ENCODE data around the gene INSRR.

DNA sequence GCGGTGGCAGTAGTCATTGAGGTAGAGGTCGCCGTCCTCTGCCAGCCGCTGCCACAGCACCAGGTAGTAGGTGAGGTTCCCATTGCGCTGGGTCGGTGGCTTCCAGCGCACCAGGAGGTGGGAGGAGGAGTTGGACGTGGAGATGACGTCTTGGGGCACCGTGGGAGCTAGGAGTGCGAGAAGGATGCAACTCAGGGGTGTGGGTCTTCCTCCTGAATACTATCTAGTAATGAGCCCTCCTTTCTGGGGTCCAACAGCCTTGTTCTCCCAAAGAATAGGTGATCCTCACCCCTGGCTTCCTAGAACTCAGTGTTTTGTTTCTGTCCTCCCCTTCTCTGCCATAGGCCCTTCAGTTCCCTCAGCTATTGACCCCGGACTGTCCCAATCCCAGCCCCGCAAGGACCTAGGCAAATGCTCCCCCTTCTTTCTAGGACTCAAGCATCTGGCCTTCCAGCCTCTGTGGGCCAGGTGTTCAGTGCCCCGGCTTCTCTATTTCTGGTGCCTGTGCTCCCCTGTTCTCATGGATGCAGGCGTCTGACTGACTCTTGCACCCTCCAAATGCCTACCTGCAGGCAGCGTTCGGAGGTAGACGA is 12.9 kb downstream of the INSRR start:
- TF ChIP-seq, protein P1, sequence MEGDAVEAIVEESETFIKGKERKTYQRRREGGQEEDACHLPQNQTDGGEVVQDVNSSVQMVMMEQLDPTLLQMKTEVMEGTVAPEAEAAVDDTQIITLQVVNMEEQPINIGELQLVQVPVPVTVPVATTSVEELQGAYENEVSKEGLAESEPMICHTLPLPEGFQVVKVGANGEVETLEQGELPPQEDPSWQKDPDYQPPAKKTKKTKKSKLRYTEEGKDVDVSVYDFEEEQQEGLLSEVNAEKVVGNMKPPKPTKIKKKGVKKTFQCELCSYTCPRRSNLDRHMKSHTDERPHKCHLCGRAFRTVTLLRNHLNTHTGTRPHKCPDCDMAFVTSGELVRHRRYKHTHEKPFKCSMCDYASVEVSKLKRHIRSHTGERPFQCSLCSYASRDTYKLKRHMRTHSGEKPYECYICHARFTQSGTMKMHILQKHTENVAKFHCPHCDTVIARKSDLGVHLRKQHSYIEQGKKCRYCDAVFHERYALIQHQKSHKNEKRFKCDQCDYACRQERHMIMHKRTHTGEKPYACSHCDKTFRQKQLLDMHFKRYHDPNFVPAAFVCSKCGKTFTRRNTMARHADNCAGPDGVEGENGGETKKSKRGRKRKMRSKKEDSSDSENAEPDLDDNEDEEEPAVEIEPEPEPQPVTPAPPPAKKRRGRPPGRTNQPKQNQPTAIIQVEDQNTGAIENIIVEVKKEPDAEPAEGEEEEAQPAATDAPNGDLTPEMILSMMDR (IDR thresholded peaks at IDR 0.05) = no peak
- TF ChIP-seq POLR2A (IDR thresholded peaks at IDR 0.05) = no peak

All from thyroid gland (tissue), 4 donors.